NCI-H1417 treated with DMSO at 0.1 percent for 48 hours (cell line): ENCODE measurements around the gene GLIPR2.
"Not testable (repeated sequence)": the region's sequence is repeated elsewhere in the genome, so short reads cannot be mapped to it uniquely, and the experiment has no call there.

Experiments used
- DNase-seq: peaks from one replicate; lab custom pipeline; 2025; lab: John Stamatoyannopoulos, UW

Gene GLIPR2

DNA sequence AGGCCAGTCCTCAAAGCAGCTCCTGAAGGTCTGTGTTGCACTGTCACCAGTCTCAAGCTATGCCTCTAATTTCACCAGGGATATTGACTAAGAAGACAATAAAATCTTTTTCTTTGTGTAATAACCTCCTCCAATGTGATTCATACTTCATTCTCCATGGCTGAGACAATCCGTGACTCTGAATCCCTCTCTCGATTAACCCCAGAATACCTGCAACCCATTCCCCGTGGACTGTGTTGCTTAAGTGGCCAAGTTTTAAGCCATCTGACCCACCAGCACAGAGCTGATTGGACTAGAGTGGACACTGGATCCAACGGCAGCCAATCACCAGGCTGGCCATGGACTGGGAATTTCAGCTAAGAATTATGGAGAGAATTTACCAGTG is 27.2 kb downstream of the GLIPR2 start:
- no peak for DNase-seq

DNA sequence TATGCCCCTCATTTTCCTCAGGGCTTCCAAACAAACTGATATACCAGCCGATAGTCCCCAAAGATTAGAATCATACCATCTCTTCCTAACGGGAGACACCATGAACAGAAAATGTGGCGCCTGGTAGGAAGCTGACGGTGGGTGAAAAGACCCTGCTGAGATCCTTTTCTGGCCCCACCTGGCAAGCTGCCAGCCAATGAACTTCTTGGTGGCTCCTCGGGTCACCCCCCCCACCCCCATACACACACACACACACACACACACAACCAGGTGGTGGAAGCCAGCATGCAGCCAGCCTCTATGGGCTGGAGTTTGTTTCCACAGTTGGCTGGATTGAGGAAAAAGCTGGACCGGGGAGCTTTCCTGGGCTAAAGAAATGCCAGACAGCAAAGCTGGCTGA is 27.8 kb downstream of the GLIPR2 start:
- no peak for DNase-seq

DNA sequence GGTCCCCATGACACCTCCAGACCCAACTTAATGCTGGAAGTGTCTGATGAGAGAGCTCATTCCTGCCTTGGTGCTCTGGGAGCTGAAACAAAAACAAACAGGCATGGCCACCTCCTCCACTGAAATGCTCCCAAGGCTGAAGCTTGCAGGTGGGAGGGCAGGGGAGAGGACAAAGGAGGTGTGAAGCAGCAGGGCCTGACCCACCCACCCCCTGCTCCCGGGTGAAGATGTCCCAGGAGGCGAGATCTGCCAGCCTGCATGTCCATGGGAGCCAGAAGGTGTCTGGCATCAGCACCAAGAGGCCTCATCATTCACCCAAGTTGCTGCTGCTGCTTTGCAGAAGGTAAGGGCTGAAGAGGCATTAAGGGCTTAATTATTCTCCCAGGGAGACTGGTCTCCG is 28.5 kb downstream of the GLIPR2 start:
- no peak for DNase-seq

DNA sequence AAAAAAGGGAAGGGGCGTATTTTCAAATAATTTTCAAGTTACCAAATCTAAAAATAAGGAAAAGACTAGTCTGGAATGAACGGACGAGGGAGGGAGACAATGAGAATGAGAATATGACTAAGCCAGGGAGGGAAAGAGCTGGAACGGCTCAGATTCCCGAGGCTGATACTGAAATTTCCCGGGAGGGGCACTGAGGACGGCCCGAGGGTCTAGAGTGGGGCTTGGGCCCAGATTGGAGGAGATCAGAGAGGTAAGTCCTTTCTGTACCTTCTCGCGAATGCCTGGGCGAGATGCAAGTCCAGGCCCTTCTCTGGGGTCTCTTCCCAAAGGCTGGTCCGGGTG is 29.3 kb downstream of the GLIPR2 start:
- DNase-seq = no peak

DNA sequence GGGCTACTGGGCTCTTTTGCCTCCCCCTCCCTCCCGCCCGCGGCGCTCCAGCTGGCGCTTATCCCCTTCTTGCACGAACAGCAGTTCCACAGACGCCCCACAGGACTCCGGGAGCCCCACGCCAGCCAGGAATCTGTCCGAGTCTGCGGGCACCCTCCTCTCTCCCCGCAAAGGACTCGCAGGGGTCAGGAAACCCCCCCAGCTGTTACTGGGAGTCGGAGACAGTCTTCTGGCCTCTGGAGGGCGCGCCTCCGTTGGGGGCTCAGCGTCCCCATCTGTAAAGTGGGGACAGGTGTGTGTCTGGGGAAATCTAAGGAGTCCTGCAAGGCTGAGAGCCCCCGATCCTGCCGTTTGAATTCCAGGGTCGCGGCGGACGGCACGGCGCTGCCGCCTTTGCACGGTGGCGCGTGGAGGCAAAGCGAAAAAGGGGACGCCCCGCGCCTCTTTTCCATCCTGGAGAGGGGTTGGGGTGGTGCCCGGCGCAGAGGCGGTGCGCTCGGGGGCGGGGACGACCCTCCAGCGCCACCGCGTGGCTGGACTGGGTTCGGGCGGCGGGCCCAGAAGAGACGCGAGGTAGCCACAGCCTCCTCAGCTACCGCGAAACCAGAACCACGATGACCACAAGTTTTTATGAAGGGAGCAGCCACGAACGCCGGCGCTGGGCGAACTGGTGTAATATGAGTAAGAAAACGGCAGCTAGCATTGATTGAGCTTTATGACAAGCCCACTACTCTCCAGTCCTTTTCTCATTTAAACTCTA is 29.8 kb downstream of the GLIPR2 start:
- no peak for DNase-seq

DNA sequence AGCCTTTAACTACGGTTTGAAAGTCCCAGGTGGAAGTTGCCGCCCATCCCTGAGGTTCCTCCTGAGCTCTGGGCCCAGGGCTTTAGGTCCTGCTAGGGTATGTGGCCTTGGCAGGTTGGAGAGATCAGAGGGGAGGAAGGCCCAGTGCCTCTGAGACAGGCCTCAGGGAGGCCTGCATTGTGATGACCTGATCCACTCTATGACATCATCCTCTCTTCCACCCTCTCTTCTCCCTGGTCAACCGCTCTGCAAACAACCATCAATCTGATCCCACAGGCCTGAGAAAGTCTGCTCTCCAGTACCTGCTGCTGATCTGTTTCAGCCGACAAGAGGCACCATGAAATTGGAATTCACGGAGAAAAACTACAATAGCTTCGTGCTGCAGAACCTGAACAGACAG is 32.6 kb downstream of the GLIPR2 start, which contains the start of gene CCIN:
Gene CCIN (plus strand): TSS at position 223 of the 400 bp plus-strand sequence. CDS start 115 bp downstream, at position 338.
- no peak for DNase-seq

DNA sequence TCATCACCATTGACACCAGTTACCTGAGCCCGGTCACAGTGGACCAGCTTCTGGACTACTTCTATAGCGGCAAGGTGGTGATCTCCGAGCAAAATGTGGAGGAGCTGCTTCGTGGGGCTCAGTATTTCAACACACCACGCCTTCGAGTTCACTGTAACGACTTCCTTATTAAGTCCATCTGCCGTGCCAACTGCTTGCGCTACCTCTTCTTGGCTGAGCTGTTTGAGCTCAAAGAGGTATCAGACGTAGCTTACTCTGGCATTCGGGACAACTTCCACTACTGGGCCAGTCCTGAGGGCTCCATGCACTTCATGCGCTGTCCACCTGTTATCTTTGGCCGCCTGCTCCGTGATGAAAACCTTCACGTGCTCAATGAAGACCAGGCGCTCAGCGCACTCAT is 33.2 kb downstream of the GLIPR2 start:
- no peak for DNase-seq

DNA sequence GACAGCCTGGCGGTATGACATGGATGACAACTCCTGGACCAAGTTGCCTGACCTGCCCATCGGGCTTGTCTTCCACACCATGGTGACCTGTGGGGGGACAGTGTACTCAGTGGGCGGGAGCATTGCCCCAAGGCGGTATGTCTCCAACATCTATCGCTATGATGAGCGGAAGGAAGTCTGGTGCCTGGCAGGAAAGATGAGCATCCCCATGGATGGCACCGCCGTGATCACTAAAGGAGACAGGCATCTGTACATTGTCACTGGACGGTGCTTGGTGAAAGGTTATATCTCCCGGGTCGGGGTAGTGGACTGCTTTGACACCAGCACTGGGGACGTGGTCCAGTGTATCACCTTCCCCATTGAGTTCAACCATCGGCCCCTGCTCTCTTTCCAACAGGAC is 34.0 kb downstream of the GLIPR2 start:
- no peak for DNase-seq

DNA sequence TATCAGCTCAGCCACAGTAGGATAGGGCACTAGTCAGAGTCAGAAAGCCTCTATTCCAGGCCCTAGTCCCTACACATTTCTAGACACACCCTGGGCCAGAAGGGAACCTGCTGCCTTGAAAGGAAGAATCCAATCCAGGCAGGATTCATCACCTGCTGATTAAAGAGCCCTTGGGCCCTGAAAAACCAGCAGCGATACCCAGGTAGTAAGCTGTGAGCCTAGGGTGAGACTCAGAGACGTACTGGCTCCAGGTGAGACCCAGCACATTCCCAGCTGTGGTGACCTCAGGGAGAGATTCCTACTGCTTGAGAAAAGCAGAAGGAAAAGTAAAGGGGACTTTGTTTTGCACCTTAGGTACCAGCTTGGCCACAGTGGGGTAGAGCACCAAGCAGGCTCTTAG is 37.3 kb downstream of the GLIPR2 start:
- no peak for DNase-seq

DNA sequence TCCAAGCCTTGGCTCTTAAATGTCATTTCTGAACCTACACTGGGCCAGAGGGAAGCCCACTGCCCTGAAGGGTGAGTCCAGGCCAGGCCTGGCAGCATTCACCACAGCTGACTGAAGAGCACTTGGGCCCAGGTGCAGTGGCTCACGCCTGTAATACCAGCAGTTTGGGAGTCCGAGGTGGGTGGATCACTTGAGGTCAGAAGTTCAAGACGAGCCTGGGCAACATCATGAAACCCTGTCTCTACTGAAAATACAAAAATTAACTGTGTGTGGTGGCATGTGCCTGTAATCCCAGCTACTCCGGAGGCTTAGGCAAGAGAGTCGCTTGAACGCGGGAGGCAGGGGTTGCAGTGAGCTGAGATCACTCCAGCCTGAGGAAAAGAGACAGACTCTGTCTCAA is 37.7 kb downstream of the GLIPR2 start:
- no peak for DNase-seq

DNA sequence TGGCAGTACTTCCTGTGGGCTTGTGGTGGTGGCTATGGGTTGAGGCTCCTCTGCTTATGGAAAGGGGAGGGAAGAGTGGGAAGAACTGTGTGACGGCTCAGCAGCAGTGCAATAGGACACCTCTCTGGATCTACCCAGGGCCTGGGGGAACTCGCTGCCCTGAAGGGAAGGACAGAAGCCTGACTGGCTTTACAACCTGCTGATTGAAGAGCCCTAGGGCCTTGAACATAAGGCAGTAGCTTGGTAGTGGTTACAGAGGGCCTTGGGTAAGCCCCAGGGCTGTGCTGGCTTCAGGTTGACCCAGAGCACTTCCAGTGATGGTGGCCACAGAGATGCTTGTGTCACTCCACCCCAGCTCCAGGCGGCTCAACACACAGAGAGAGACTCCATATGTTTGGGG is 38.2 kb downstream of the GLIPR2 start:
- DNase-seq = no peak

DNA sequence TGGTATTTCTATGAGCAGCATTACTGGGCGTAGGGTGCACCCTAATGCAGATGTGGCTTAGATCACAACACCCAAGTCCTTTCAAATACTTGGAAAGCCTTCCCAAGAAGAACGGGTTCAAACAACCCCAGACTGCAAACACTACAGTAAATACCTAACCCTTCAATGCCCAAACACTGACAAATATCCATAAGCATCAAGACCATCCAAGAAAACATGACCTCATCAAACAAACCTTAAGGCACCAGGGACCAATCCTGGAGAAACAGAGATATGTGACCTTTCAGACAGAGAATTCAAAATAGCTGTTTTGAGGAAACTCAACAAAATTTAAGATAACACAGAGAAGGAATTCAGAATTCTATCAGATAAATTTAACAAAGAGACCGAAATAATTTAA is 38.7 kb downstream of the GLIPR2 start:
- DNase-seq = not testable (repeated sequence)

DNA sequence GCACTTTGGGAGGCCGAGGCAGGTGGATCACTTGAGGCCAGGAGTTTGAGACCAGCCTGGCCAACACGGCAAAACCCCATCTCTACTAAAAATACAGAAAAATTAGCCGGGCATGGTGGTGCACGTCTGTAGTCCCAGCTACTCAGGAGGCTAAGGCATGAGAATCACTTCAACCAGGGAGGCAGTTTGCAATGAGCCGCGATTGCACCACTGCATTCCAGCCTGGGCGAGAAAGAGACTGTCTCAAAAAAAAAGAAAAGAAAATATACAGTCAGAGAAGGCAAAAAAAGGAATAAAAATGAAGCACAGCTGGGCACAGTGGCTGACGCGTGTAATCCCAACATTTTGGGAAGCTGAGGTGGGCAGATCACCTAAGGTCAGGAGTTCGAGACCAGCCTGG is 40.0 kb downstream of the GLIPR2 start:
- DNase-seq = not testable (repeated sequence)

DNA sequence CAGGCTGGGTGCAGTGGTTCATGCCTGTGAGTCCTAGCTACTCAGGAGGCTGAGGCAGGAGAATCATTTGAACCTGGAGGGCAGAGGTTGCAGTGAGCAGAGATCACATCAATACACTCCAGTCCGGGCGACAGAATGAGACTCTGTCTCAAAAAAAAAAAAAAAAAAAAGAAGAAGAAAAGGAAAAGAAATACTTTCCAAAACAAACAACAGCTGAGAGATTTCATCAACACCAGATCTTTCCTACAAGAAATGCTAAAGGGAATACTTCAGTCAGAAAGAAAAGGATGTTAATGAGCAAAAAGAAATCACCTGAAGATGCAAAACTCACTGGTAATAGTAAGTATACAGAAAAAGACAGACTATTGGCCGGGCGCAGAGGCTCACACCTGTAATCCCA is 41.0 kb downstream of the GLIPR2 start:
- no peak for DNase-seq

DNA sequence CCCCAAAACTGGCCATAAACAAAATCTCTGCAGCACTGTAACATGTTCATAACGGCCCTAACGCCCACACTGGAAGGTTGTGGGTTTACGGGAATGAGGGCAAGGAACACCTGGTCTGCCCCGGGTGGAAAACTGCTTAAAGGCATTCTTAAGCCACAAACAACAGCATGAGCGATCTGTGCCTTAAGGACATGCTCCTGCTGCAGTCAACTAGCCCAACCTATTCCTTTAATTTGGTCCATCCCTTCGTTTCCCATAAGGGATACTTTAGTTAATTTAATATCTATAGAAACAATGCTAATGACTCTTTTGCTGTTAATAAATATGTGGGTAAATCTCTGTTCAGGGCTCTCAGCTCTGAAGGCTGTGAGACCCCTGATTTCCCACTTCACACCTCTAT is 43.7 kb downstream of the GLIPR2 start:
- not testable (repeated sequence) for DNase-seq

DNA sequence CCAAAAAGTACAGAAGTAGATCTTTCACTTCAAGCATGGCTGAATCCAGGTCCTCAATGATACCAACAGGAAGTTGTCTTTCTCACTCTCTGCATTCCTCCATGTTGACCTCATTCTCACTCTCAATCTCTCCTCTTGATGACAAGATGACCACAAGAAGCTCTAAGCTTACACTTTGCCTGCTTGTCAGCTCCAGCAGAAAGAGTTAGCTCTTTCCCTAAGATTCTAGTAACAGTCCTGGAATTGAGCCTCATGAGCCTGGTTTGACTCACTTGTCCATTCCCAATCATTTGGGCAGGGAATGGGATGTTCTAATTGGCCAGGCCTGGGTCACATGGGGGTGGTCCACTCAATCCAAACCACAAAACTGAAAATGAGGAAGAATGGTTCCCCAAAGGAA is 50.9 kb downstream of the GLIPR2 start:
- no peak for DNase-seq

DNA sequence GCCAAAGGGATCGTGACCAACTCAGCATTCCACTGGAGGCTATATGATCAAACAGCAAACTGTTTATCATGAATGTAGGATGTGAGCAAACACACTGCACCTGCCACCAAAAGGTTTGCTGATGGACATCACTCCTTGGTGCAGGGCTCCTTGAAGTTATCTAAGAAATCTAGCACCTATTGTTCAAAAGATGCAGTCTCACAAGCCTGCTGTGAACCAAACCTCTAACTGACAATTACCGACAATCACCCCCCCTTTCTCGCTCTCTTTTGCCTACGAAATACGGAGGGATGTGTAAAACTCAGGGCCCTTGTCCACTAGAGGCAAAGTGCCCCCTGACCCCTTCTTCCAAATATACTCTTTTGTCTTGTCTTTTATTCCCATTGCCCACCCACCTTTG is 51.7 kb downstream of the GLIPR2 start:
- DNase-seq = no peak

DNA sequence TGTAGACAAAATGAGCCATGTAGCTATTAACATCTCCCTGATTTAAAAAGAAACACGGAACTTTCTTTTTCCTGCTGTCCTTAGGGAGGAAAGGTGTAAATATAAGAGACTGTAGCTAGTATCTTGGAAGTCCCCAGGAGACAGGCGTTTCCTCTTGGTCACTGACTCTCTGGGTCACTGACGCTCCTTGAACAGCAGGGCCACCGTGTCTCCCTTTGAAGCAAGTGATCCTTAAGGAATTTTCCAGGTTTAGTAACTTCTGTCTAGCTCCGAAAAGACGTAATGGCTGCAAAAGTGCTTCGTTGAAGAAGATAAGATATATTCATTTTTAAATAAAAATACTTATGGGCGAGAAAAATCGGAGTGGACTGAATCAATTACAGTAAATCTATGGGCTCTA is 53.4 kb downstream of the GLIPR2 start:
- DNase-seq = no peak

DNA sequence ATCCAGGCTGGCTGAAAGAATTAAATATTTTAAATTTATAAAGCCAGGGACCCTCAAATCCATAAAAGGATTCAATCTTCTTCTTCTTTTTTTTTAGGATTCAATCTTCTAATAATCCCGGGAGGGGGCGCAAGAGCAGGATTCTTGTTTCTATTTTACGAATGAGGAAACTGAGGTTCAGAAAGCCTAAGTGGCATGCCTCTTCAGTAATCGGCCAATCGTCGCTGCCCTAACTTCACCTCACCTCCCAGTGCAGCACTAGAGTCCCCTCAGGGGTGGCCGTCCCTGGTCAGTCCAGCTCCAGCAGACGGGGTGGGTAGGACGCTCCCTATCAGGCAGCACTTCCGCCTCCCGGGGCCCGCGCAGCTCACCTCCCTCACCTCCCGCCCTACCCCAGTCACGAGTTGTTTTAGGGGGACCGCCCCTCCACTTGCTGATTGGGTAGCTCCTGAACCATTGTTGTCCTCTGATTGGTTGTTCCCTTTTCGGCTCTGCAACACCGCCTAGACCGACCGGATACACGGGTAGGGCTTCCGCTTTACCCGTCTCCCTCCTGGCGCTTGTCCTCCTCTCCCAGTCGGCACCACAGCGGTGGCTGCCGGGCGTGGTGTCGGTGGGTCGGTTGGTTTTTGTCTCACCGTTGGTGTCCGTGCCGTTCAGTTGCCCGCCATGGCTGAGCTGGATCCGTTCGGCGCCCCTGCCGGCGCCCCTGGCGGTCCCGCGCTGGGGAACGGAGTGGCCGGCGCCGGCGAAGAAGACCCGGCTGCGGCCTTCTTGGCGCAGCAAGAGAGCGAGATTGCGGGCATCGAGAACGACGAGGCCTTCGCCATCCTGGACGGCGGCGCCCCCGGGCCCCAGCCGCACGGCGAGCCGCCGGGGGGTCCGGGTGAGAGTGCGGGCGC is 54.1 kb downstream of the GLIPR2 start, which contains the start of gene CLTA:
Gene CLTA (plus strand): TSS at position 534 of the 902 bp plus-strand sequence. CDS start 136 bp downstream, at position 670.
- DNase-seq = peak; percentile 80

DNA sequence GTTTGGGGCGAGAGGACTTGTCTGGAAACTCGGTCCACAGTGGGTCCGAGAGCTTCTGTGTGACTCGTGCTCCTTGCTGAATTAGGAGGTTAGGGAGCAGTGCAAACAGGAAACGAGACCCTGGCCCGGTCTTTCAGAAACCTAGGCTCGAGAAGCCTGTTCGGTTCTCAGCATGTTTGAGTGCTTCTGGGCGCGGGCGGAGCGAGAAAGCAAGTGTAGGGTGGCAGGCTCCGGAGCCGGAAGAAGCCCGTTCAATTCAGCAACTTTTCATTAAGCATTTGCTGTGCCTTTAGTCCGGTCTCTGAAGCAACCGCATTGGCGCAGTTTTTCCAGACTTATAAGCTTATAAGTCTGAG is 54.7 kb downstream of the GLIPR2 start:
- DNase-seq = no peak

DNA sequence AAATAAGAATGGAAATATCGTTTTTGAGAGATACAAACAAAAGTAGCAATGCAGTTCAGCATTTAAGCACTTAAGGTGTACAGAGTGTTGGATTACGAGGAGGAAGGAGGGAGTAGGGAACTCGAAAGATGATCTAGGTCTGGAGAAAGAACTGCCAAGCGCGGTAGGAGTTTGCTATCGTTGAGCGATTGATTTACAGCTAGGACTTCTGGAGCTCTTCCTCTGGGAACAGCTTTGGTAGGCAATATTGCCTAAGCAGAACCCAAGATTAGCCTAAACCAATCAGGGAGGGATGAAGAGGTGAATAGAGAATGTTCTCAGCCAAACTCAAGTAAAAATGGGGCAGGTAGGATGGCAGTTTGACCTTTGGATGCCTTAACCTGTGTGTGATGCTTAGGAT is 55.2 kb downstream of the GLIPR2 start:
- no peak for DNase-seq

DNA sequence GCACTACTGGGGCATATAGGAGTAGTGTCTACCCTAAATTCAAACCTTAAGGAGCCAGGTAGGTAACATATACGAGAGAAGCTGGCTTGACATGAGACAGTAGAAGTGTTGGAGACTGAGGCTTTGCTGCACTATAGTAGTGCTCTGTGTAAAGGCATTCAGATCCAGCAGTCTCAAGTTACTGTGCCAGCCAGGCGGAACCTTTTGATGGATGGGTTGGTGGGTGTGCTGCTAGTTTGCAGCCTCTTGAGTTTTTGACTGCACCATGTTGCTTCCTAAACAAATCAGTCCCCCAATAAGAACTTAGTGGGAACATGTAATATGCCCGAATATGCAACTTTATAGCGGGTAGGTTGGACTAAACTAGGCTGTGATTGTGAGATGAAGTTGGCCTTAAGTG is 55.7 kb downstream of the GLIPR2 start:
- DNase-seq = no peak

DNA sequence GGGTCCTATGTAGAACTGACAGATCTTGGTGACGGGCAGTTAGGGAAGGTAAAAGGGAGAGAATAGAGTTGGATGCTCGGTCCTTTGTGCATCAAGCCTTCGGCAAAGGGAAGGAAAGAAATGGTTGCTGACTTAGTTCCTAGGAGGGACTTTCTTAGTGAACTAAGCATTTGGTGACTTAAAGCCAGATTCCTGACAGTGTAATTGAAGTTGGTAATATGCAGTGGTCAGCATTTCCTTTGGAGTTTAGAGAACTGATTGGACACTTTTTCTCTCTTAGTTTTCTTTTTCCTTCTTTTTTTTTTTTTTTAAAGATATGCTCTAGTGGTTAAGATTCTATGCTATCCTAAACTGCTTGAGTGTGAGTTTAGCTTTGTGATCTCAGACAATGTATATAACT is 56.5 kb downstream of the GLIPR2 start:
- DNase-seq = no peak
